Hepatocyte (in vitro differentiated cells): ENCODE results near the gene GADD45GIP1.

ENCODE experiments used
- CTCF ChIP-seq: fragments of 200-600 bp; sonication (generic); IDR thresholded peaks from 2 replicates; pipeline ENCODE4 v1.5.1; 2016; ENCODE audit warnings: antibody characterized with exemption, mild to moderate bottlenecking; ENCODE audit not compliant: poor library complexity
- EZH2phosphoT487 ChIP-seq: fragments of 200-600 bp; sonication (generic); IDR thresholded peaks from one replicate; pipeline ENCODE4 v1.6.1; 2018; ENCODE audit warnings: antibody characterized with exemption, mild to moderate bottlenecking, low read depth, moderate library complexity; ENCODE audit not compliant: unreplicated experiment, severe bottlenecking

- no peak for TF ChIP-seq CTCF
- no peak for TF ChIP-seq EZH2phosphoT487
These were observed 17.0 kb downstream of the GADD45GIP1 start for GRCh38 chr19:12939975-12940423.
